Keratinocyte (primary cell): ENCODE measurements around the gene GAA. TPM values are rescaled to one million over a fixed set of nuclear protein-coding genes. Genes with fewer than 3 reads are reported as not detected.

Source experiments
- DNase-seq: peaks from one replicate; pipeline ENCODE4 v3.0.0-alpha.2; 2011; ENCODE audit warnings: low read depth, missing footprints, low spot score
- FAIRE-seq: peaks from 2 replicates; lab custom pipeline; 2011; peaks lifted over from hg19 to GRCh38; lab: Jason Lieb, UNC
- H2AFZ ChIP-seq: 2 replicates; pipeline ENCODE4 v1.6.0; 2012; ENCODE audit warnings: low read length, control low read depth, inconsistent platforms; ENCODE audit not compliant: control insufficient read depth
- H3K27ac ChIP-seq: 2 replicates; pipeline ENCODE4 v1.5.1; 2011; ENCODE audit warnings: low read length; ENCODE audit not compliant: control insufficient read depth, insufficient read depth
- H3K27me3 ChIP-seq: 3 replicates; pipeline ENCODE4 v1.6.0; 2011; ENCODE audit warnings: low read length; ENCODE audit not compliant: control insufficient read depth, insufficient read depth; ENCODE audit errors: extremely low read depth
- H3K36me3 ChIP-seq, 2 experiments: 2 replicates in 1 of 2; 3 replicates in 1 of 2; pipeline ENCODE4 v1.5.1; 2011; ENCODE audit warnings: low read length in 2 of 2, mild to moderate bottlenecking in 1 of 2; ENCODE audit not compliant: control insufficient read depth in 2 of 2, insufficient read depth in 2 of 2; ENCODE audit errors: extremely low read depth in 1 of 2
- H3K4me1 ChIP-seq: 3 replicates; pipeline ENCODE4 v1.5.1; 2011; ENCODE audit warnings: low read length; ENCODE audit not compliant: control insufficient read depth, insufficient read depth; ENCODE audit errors: extremely low read depth
- H3K4me2 ChIP-seq: 3 replicates; pipeline ENCODE4 v1.6.0; 2011; ENCODE audit warnings: low read depth, low read length; ENCODE audit not compliant: control insufficient read depth, insufficient read depth; ENCODE audit errors: extremely low read depth
- H3K4me3 ChIP-seq, 3 experiments: fragments of 200-600 bp in 1 of 3; sonication (generic) in 1 of 3; 2 replicates in 2 of 3; 3 replicates in 1 of 3; pipeline ENCODE4 v1.5.1; 2011 to 2016; ENCODE audit warnings: low read length in 3 of 3, mild to moderate bottlenecking in 3 of 3, control low read depth in 2 of 3, inconsistent platforms in 1 of 3, low read depth in 1 of 3, mixed read lengths in 1 of 3, mixed run types in 1 of 3, moderate library complexity in 1 of 3; ENCODE audit not compliant: control insufficient read depth in 2 of 3, insufficient read depth in 2 of 3; ENCODE audit errors: extremely low read depth in 1 of 3
- H3K79me2 ChIP-seq: 2 replicates; pipeline ENCODE4 v1.6.0; 2012; ENCODE audit warnings: low read length; ENCODE audit not compliant: control insufficient read depth, insufficient read depth
- H3K9ac ChIP-seq: 3 replicates; pipeline ENCODE4 v1.6.0; 2011; ENCODE audit warnings: low read length; ENCODE audit not compliant: control insufficient read depth, insufficient read depth; ENCODE audit errors: extremely low read depth
- H3K9me1 ChIP-seq: 3 replicates; pipeline ENCODE4 v1.6.0; 2011; ENCODE audit warnings: low read length; ENCODE audit not compliant: control insufficient read depth, insufficient read depth; ENCODE audit errors: extremely low read depth
- H3K9me3 ChIP-seq: 2 replicates; pipeline ENCODE4 v1.5.1; 2012; ENCODE audit warnings: low read depth, low read length; ENCODE audit not compliant: control insufficient read depth
- H4K20me1 ChIP-seq: 3 replicates; pipeline ENCODE4 v1.6.0; 2011; ENCODE audit warnings: low read length; ENCODE audit not compliant: control insufficient read depth, insufficient read depth; ENCODE audit errors: extremely low read depth
- CTCF ChIP-seq, 3 experiments: IDR thresholded peaks in 1 of 3; conservative IDR thresholded peaks in 1 of 3; optimal IDR thresholded peaks in 1 of 3; 2 replicates in 2 of 3; 3 replicates in 1 of 3; pipeline versions ENCODE3 to v1.5.1; 2011; ENCODE audit warnings: low read length in 3 of 3, mild to moderate bottlenecking in 3 of 3, moderate library complexity in 2 of 3, control low read depth in 1 of 3, inconsistent platforms in 1 of 3; ENCODE audit not compliant: insufficient read depth in 2 of 3; ENCODE audit errors: extremely low read depth in 1 of 3
- EZH2 ChIP-seq: IDR thresholded peaks from one replicate; pipeline ENCODE4 v1.6.1; 2012; ENCODE audit warnings: inconsistent platforms, mild to moderate bottlenecking, low read length, moderate library complexity
- dilution Hi-C: fragments of 300-500 bp; cut with MboI; formaldehyde crosslinking; loops from one replicate; pipeline ENCODE4 v1.7.0; 2020; ENCODE audit warnings: low sequenced_read_pairs; ENCODE audit not compliant: extremely low pct_ligation_motif_present
- polyA plus RNA-seq, 5 experiments: library from polyadenylated mRNA; depleted of rRNA in 3 of 5; stranded (reverse) in 3 of 5; stranded (forward) in 1 of 5; unstranded in 1 of 5; fragments of >200 nt; gene quantifications; 1 replicate in 1 of 5; 2 replicates in 3 of 5; 3 replicates in 1 of 5; pipeline versions ENCODE4 v1.2.1 to v1.2.3, GENCODE V29; 2011 to 2012; ENCODE audit warnings: missing spikeins in 2 of 5, low read depth in 1 of 5, low replicate concordance in 1 of 5

The GAA gene
- polyA plus RNA-seq, 1 donor (not counting 4 experiments of a cell fraction or from before 2014, with no cell fraction given), result 3.2 TPM

- Histone ChIP-seq H3K27ac (no peak overlapping the region), H2AFZ (no peak overlapping the region), H3K4me1 (no peaks in the 10 kb centered on the region), H3K4me3 (no peak overlapping the region), H3K4me2 (no peak overlapping the region), H3K36me3 (no peaks in the 10 kb centered on the region), H3K9me1 (no peaks in the 10 kb centered on the region), H4K20me1 (no peaks in the 10 kb centered on the region), H3K27me3 (peaks cover 7% of the 10 kb centered on the region), H3K9me3 (no peaks in the 10 kb centered on the region), H3K9ac (no peak overlapping the region), H3K79me2 (no peaks in the 10 kb centered on the region)
- TF ChIP-seq EZH2 (no peak), CTCF (optimal IDR thresholded peaks at IDR 0.05 in 1 of 3, IDR thresholded peaks at IDR 0.05 in 1 of 3, conservative IDR thresholded peaks at IDR 0.05 in 1 of 3; ENCODE audit: extremely low read depth in 1 of 3, insufficient read depth in 2 of 3, low read length in 3 of 3) (no peak)
- dilution Hi-C loops, result no loop called here
- DNase-seq, result no peak
- FAIRE-seq, result no peak
Measured at GRCh38 chr17:80086081-80086480, 15.3 kb upstream of the GAA start.

GRCh38 chr17:80086616-80087015 is 14.8 kb upstream of the GAA start:
- dilution Hi-C loops, result no loop called here

More at GRCh38 chr17:80086616-80087015, 14.8 kb upstream of the GAA start:
- TF ChIP-seq CTCF (optimal IDR thresholded peaks at IDR 0.05 in 1 of 3, IDR thresholded peaks at IDR 0.05 in 1 of 3, conservative IDR thresholded peaks at IDR 0.05 in 1 of 3; ENCODE audit: extremely low read depth in 1 of 3, insufficient read depth in 2 of 3, low read length in 3 of 3) (no peak), EZH2 (no peak)
- Histone ChIP-seq H3K79me2 (no peaks in the 10 kb centered on the region), H3K4me2 (no peak overlapping the region), H3K9me1 (no peaks in the 10 kb centered on the region), H3K4me1 (no peaks in the 10 kb centered on the region), H2AFZ (no peak overlapping the region), H3K36me3 (no peaks in the 10 kb centered on the region), H3K9ac (no peak overlapping the region), H3K4me3 (no peak overlapping the region), H3K27ac (no peak overlapping the region), H4K20me1 (no peaks in the 10 kb centered on the region), H3K9me3 (no peaks in the 10 kb centered on the region), H3K27me3 (peaks cover 7% of the 10 kb centered on the region)
- no peak for DNase-seq
- FAIRE-seq, result no peak
